ENCODE data around the gene ARID2. TPM values are rescaled to one million over a fixed set of nuclear protein-coding genes. Genes with fewer than 3 reads are reported as not detected.
A peak's percentile ranks its signal among the peaks of the same experiment; 100 is the strongest.

ARID2 gene
- total RNA-seq, result 10 to 100 TPM; 63.1 to 63.3 TPM
- total RNA-seq, result 91.6 to 121 reads per million in 2 donors

- no peaks in the 10 kb centered on the region for H3K27me3 Mint-ChIP-seq
- no peaks in the 10 kb centered on the region for H3K9me3 ChIP-seq (ENCODE audit: control insufficient read depth, low read length, poor library complexity, severe bottlenecking)
- peaks cover 7% of the 10 kb centered on the region for H3K36me3 Mint-ChIP-seq (ENCODE audit: low read depth)
- ATAC-seq, result peak; percentile 32
- peak within 1 kb of the TSS; percentile 100 for H3K4me3 Mint-ChIP-seq
- peak within 1 kb of the TSS; percentile 99 for H3K27ac Mint-ChIP-seq
- peak; percentile 48 to 64 (median 62) for DNase-seq
- peaks cover 19% of the 10 kb centered on the region for H3K4me1 Mint-ChIP-seq
Measured at GRCh38 chr12:45729233-45730083, at the start of gene ARID2. Gene ARID2, plus strand, starts transcription at chr12:45729706. Its CDS starts 131 bp downstream, at chr12:45729837.

GRCh38 chr12:45680362-45680761, 49.1 kb upstream of the ARID2 start:
- H3K9me3 ChIP-seq (ENCODE audit: control insufficient read depth, low read length, poor library complexity, severe bottlenecking), result no peaks in the 10 kb centered on the region
- Mint-ChIP-seq H3K27ac (no peak overlapping the region), H3K36me3 (ENCODE audit: low read depth) (peaks cover 2% of the 10 kb centered on the region), H3K4me1 (no peaks in the 10 kb centered on the region), H3K27me3 (no peaks in the 10 kb centered on the region), H3K4me3 (no peak overlapping the region)
- DNase-seq, result no peak
- no peak for ATAC-seq

- H3K4me3 Mint-ChIP-seq, result no peak overlapping the region
- no peaks in the 10 kb centered on the region for H3K4me1 Mint-ChIP-seq
- no peak for DNase-seq
- no peak overlapping the region for H3K27ac Mint-ChIP-seq
- H3K27me3 Mint-ChIP-seq, result peaks cover 2% of the 10 kb centered on the region
- no peaks in the 10 kb centered on the region for H3K9me3 ChIP-seq (ENCODE audit: control insufficient read depth, low read length, poor library complexity, severe bottlenecking)
- H3K36me3 Mint-ChIP-seq (ENCODE audit: low read depth), result peaks cover 2% of the 10 kb centered on the region
- ATAC-seq, result no peak
Measured at GRCh38 chr12:45681465-45681864, 48.0 kb upstream of the ARID2 start.

- Mint-ChIP-seq H3K4me3 (no peak overlapping the region), H3K27me3 (peaks cover 20% of the 10 kb centered on the region), H3K27ac (no peak overlapping the region), H3K4me1 (no peaks in the 10 kb centered on the region), H3K36me3 (ENCODE audit: low read depth) (peaks cover 2% of the 10 kb centered on the region)
- DNase-seq, result no peak
- no peak for ATAC-seq
- no peaks in the 10 kb centered on the region for H3K9me3 ChIP-seq (ENCODE audit: control insufficient read depth, low read length, poor library complexity, severe bottlenecking)
Measured at GRCh38 chr12:45685680-45686079, 43.8 kb upstream of the ARID2 start.

- H3K9me3 ChIP-seq (ENCODE audit: control insufficient read depth, low read length, poor library complexity, severe bottlenecking), result no peaks in the 10 kb centered on the region
- Mint-ChIP-seq H3K4me1 (no peaks in the 10 kb centered on the region), H3K4me3 (no peak overlapping the region), H3K36me3 (ENCODE audit: low read depth) (peaks cover 2% of the 10 kb centered on the region), H3K27ac (no peak overlapping the region), H3K27me3 (peaks cover 20% of the 10 kb centered on the region)
- ATAC-seq (no peak), DNase-seq (no peak)
Measured at GRCh38 chr12:45687081-45688015, 42.2 kb upstream of the ARID2 start.

- ATAC-seq (no peak), DNase-seq (no peak)
- Mint-ChIP-seq H3K4me1 (no peaks in the 10 kb centered on the region), H3K27me3 (peaks cover 20% of the 10 kb centered on the region), H3K4me3 (no peak overlapping the region), H3K27ac (no peak overlapping the region), H3K36me3 (ENCODE audit: low read depth) (peaks cover 2% of the 10 kb centered on the region)
- no peaks in the 10 kb centered on the region for H3K9me3 ChIP-seq (ENCODE audit: control insufficient read depth, low read length, poor library complexity, severe bottlenecking)
Measured at GRCh38 chr12:45688183-45688582, 41.3 kb upstream of the ARID2 start.

GRCh38 chr12:45695035-45695434, 34.5 kb upstream of the ARID2 start:
- H3K27ac Mint-ChIP-seq, result no peak overlapping the region
- no peaks in the 10 kb centered on the region for H3K36me3 Mint-ChIP-seq (ENCODE audit: low read depth)
- peaks cover 2% of the 10 kb centered on the region for H3K27me3 Mint-ChIP-seq

GRCh38 chr12:45695606-45696005, 33.9 kb upstream of the ARID2 start:
- Mint-ChIP-seq H3K4me3 (no peak overlapping the region), H3K36me3 (ENCODE audit: low read depth) (no peaks in the 10 kb centered on the region)
- no peak for ATAC-seq

More at GRCh38 chr12:45695035-45695434, 34.5 kb upstream of the ARID2 start:
- DNase-seq (no peak), ATAC-seq (no peak)
- Mint-ChIP-seq H3K4me1 (no peaks in the 10 kb centered on the region), H3K4me3 (no peak overlapping the region)
- no peaks in the 10 kb centered on the region for H3K9me3 ChIP-seq (ENCODE audit: control insufficient read depth, low read length, poor library complexity, severe bottlenecking)

GRCh38 chr12:45696049-45696448, 33.5 kb upstream of the ARID2 start:
- Mint-ChIP-seq H3K27ac (no peak overlapping the region), H3K36me3 (ENCODE audit: low read depth) (no peaks in the 10 kb centered on the region), H3K4me3 (no peak overlapping the region), H3K27me3 (no peaks in the 10 kb centered on the region), H3K4me1 (no peaks in the 10 kb centered on the region)
- no peak for DNase-seq
- H3K9me3 ChIP-seq (ENCODE audit: control insufficient read depth, low read length, poor library complexity, severe bottlenecking), result peaks cover 2% of the 10 kb centered on the region
- ATAC-seq, result no peak

More at GRCh38 chr12:45695606-45696005, 33.9 kb upstream of the ARID2 start:
- peaks cover 2% of the 10 kb centered on the region for H3K9me3 ChIP-seq (ENCODE audit: control insufficient read depth, low read length, poor library complexity, severe bottlenecking)
- no peaks in the 10 kb centered on the region for H3K27me3 Mint-ChIP-seq
- no peak overlapping the region for H3K27ac Mint-ChIP-seq
- no peaks in the 10 kb centered on the region for H3K4me1 Mint-ChIP-seq
- DNase-seq, result no peak

GRCh38 chr12:45697371-45697770, 32.1 kb upstream of the ARID2 start:
- ATAC-seq (no peak), DNase-seq (no peak)
- Mint-ChIP-seq H3K27ac (no peak overlapping the region), H3K4me1 (no peaks in the 10 kb centered on the region), H3K27me3 (no peaks in the 10 kb centered on the region), H3K4me3 (no peak overlapping the region), H3K36me3 (ENCODE audit: low read depth) (no peaks in the 10 kb centered on the region)
- H3K9me3 ChIP-seq (ENCODE audit: control insufficient read depth, low read length, poor library complexity, severe bottlenecking), result peaks cover 2% of the 10 kb centered on the region

GRCh38 chr12:45701296-45701695, 28.2 kb upstream of the ARID2 start:
- Mint-ChIP-seq H3K27me3 (no peaks in the 10 kb centered on the region), H3K4me3 (no peak overlapping the region), H3K27ac (no peak overlapping the region), H3K4me1 (peaks cover 4% of the 10 kb centered on the region), H3K36me3 (ENCODE audit: low read depth) (peaks cover 4% of the 10 kb centered on the region)
- DNase-seq (no peak), ATAC-seq (no peak)
- H3K9me3 ChIP-seq (ENCODE audit: control insufficient read depth, low read length, poor library complexity, severe bottlenecking), result peaks cover 2% of the 10 kb centered on the region

GRCh38 chr12:45703942-45704341, 25.6 kb upstream of the ARID2 start:
- peaks cover 2% of the 10 kb centered on the region for H3K9me3 ChIP-seq (ENCODE audit: control insufficient read depth, low read length, poor library complexity, severe bottlenecking)
- DNase-seq, result no peak
- Mint-ChIP-seq H3K36me3 (ENCODE audit: low read depth) (peaks cover 4% of the 10 kb centered on the region), H3K4me3 (no peak overlapping the region), H3K27me3 (no peaks in the 10 kb centered on the region), H3K4me1 (peaks cover 4% of the 10 kb centered on the region), H3K27ac (no peak overlapping the region)
- no peak for ATAC-seq

GRCh38 chr12:45704968-45705367, 24.5 kb upstream of the ARID2 start:
- Mint-ChIP-seq H3K27me3 (no peaks in the 10 kb centered on the region), H3K4me1 (peaks cover 4% of the 10 kb centered on the region), H3K4me3 (no peak overlapping the region), H3K36me3 (ENCODE audit: low read depth) (peaks cover 4% of the 10 kb centered on the region), H3K27ac (no peak overlapping the region)
- H3K9me3 ChIP-seq (ENCODE audit: control insufficient read depth, low read length, poor library complexity, severe bottlenecking), result peaks cover 2% of the 10 kb centered on the region
- DNase-seq (no peak), ATAC-seq (no peak)
